ENCODE measurements around the gene PKP2. TPM values are rescaled to one million over a fixed set of nuclear protein-coding genes. Genes with fewer than 3 reads are reported as not detected.

PKP2 gene
- total and polyA plus RNA-seq, 2 donors, result 1.4 to 9.7 TPM

- Histone ChIP-seq H3K4me1 (ENCODE audit: insufficient read depth) (no peaks in the 10 kb centered on the region), H3K4me3 (ENCODE audit: low read depth, low read length) (no peak overlapping the region), H3K27ac (ENCODE audit: low read depth) (no peak overlapping the region), H3K36me3 (ENCODE audit: insufficient read depth) (no peaks in the 10 kb centered on the region)
- DNase-seq (ENCODE audit: extremely low spot score), result no peak
- WGBS, result 58% methylated on average over 5 of the region's 5 CpGs
Observed at GRCh38 chr12:32801269-32801980, 95.2 kb downstream of the PKP2 start.

- Histone ChIP-seq H3K36me3 (ENCODE audit: insufficient read depth) (no peaks in the 10 kb centered on the region), H3K4me1 (ENCODE audit: insufficient read depth) (peaks cover 2% of the 10 kb centered on the region), H3K27ac (ENCODE audit: low read depth) (no peak overlapping the region), H3K4me3 (ENCODE audit: low read depth, low read length) (no peak overlapping the region)
- WGBS, result 62% methylated on average over 4 of the region's 4 CpGs
- no peak for DNase-seq (ENCODE audit: extremely low spot score)
Observed at GRCh38 chr12:32794281-32794680, 102.3 kb downstream of the PKP2 start.

- Histone ChIP-seq H3K27ac (ENCODE audit: low read depth) (no peak overlapping the region), H3K36me3 (ENCODE audit: insufficient read depth) (no peaks in the 10 kb centered on the region), H3K4me1 (ENCODE audit: insufficient read depth) (no peaks in the 10 kb centered on the region), H3K4me3 (ENCODE audit: low read depth, low read length) (no peak overlapping the region)
- 20% methylated on average over 2 of the region's 2 CpGs for WGBS
- DNase-seq (ENCODE audit: extremely low spot score), result no peak
Observed at GRCh38 chr12:32789916-32790315, 106.7 kb downstream of the PKP2 start.

GRCh38 chr12:32789446-32789845 lies 107.1 kb downstream of the PKP2 start:
- DNase-seq (ENCODE audit: extremely low spot score), result no peak
- Histone ChIP-seq H3K36me3 (ENCODE audit: insufficient read depth) (no peaks in the 10 kb centered on the region), H3K4me3 (ENCODE audit: low read depth, low read length) (no peak overlapping the region), H3K4me1 (ENCODE audit: insufficient read depth) (no peaks in the 10 kb centered on the region), H3K27ac (ENCODE audit: low read depth) (no peak overlapping the region)

GRCh38 chr12:32788405-32788804 lies 108.2 kb downstream of the PKP2 start:
- Histone ChIP-seq H3K36me3 (ENCODE audit: insufficient read depth) (no peaks in the 10 kb centered on the region), H3K4me3 (ENCODE audit: low read depth, low read length) (no peak overlapping the region), H3K4me1 (ENCODE audit: insufficient read depth) (no peaks in the 10 kb centered on the region), H3K27ac (ENCODE audit: low read depth) (no peak overlapping the region)
- DNase-seq (ENCODE audit: extremely low spot score), result no peak
- WGBS, result 73% methylated on average over 4 of the region's 4 CpGs

GRCh38 chr12:32785557-32785956 lies 111.0 kb downstream of the PKP2 start:
- Histone ChIP-seq H3K36me3 (ENCODE audit: insufficient read depth) (no peaks in the 10 kb centered on the region), H3K4me3 (ENCODE audit: low read depth, low read length) (no peak overlapping the region), H3K27ac (ENCODE audit: low read depth) (no peak overlapping the region), H3K4me1 (ENCODE audit: insufficient read depth) (no peaks in the 10 kb centered on the region)
- DNase-seq (ENCODE audit: extremely low spot score), result no peak
- 87% methylated on average over 5 of the region's 5 CpGs for WGBS

- Histone ChIP-seq H3K36me3 (ENCODE audit: insufficient read depth) (no peaks in the 10 kb centered on the region), H3K4me1 (ENCODE audit: insufficient read depth) (no peaks in the 10 kb centered on the region), H3K27ac (ENCODE audit: low read depth) (no peak overlapping the region), H3K4me3 (ENCODE audit: low read depth, low read length) (no peak overlapping the region)
- DNase-seq (ENCODE audit: extremely low spot score), result no peak
- 28% methylated on average over 3 of the region's 3 CpGs for WGBS
Observed at GRCh38 chr12:32783029-32783428, 113.5 kb downstream of the PKP2 start.

- WGBS, result 35% methylated on average over 1 of the region's 1 CpG
- no peaks in the 10 kb centered on the region for H3K36me3 ChIP-seq (ENCODE audit: insufficient read depth)
- DNase-seq (ENCODE audit: extremely low spot score), result no peak
- no peak overlapping the region for H3K4me3 ChIP-seq (ENCODE audit: low read depth, low read length)
- no peak overlapping the region for H3K27ac ChIP-seq (ENCODE audit: low read depth)
- H3K4me1 ChIP-seq (ENCODE audit: insufficient read depth), result no peaks in the 10 kb centered on the region
Observed at GRCh38 chr12:32780071-32780470, 116.5 kb downstream of the PKP2 start.

DNA sequence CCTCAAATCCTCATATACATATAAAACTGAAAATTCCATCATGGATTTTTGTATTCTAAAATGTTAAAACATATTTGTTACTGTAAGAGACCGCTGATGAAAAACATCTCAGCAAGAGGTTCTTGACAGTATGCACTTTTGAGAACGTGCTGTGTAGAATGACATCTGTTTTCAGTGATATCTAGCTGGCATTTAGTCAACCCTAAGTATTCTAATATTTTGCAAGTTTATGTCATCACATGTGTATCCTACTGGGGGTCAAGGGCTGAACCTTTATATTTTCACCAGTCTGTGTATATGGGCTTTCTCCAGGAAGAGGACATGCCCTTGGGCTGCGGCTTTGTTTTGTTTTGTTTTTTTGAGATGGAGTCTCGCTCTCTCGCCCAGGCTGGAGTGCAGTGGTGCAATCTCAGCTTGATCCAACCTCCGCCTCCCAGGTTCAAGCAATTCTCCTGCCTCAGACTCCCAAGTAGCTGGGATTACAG lies 118.8 kb downstream of the PKP2 start:
- Histone ChIP-seq H3K27ac (ENCODE audit: low read depth) (no peak overlapping the region), H3K4me1 (ENCODE audit: insufficient read depth) (no peaks in the 10 kb centered on the region), H3K36me3 (ENCODE audit: insufficient read depth) (no peaks in the 10 kb centered on the region), H3K4me3 (ENCODE audit: low read depth, low read length) (no peak overlapping the region)
- WGBS, result 67% methylated on average over 6 of the region's 6 CpGs
- DNase-seq (ENCODE audit: extremely low spot score), result no peak

- no peak for DNase-seq (ENCODE audit: extremely low spot score)
- H3K4me1 ChIP-seq (ENCODE audit: insufficient read depth), result no peaks in the 10 kb centered on the region
- WGBS, result 61% methylated on average over 5 of the region's 5 CpGs
- H3K36me3 ChIP-seq (ENCODE audit: insufficient read depth), result no peaks in the 10 kb centered on the region
- no peak overlapping the region for H3K4me3 ChIP-seq (ENCODE audit: low read depth, low read length)
- H3K27ac ChIP-seq (ENCODE audit: low read depth), result no peak overlapping the region
Observed at GRCh38 chr12:32777159-32777558, 119.4 kb downstream of the PKP2 start.

DNA sequence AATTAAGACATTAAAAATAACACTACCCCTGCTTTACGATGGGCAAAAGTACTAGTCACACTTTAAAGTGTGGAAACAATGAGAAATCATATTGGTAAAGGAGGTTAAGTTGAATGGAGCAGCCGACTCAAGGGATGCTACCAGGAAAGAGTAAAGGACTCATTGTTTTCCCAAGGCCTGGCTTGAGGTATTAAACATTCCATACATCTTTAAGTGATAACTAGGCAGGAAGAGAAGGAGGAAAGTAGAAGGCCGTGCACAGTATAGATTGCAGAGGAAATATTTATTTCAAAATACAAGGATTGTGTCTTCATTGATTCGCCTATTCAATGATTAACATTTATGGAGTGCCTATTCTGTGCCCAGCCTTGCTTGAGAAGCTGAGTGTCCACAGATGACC lies 120.3 kb downstream of the PKP2 start:
- no peak overlapping the region for H3K4me3 ChIP-seq (ENCODE audit: low read depth, low read length)

GRCh38 chr12:32773691-32774090 lies 122.9 kb downstream of the PKP2 start:
- H3K4me1 ChIP-seq (ENCODE audit: insufficient read depth), result no peaks in the 10 kb centered on the region
- DNase-seq (ENCODE audit: extremely low spot score), result no peak
- no peaks in the 10 kb centered on the region for H3K36me3 ChIP-seq (ENCODE audit: insufficient read depth)
- 27% methylated on average over 6 of the region's 6 CpGs for WGBS
- H3K4me3 ChIP-seq (ENCODE audit: low read depth, low read length), result no peak overlapping the region
- no peak overlapping the region for H3K27ac ChIP-seq (ENCODE audit: low read depth)

More for the DNA sequence above, 120.3 kb downstream of the PKP2 start:
- Histone ChIP-seq H3K36me3 (ENCODE audit: insufficient read depth) (no peaks in the 10 kb centered on the region), H3K4me1 (ENCODE audit: insufficient read depth) (no peaks in the 10 kb centered on the region), H3K27ac (ENCODE audit: low read depth) (no peak overlapping the region)
- 81% methylated on average over 4 of the region's 4 CpGs for WGBS
- no peak for DNase-seq (ENCODE audit: extremely low spot score)

DNA sequence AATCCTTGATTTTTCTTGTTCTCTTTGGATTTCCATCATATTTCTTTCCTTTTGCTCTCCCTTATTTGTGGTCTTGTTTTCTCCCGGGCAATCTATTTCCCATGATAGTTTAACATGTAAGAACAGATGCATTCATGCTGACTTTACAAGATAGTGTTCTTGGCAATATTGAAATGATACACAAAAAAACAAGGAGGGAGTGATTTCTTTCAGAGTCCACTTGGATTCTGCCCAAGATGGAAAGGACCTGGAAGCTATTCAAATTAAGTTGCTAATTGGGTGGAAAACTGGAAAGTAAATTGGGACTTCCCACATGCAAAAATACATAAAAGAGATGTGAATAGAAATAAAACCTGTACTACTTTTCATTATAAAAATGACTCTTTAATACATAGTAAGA lies 126.4 kb downstream of the PKP2 start:
- Histone ChIP-seq H3K4me3 (ENCODE audit: low read depth, low read length) (no peak overlapping the region), H3K4me1 (ENCODE audit: insufficient read depth) (no peaks in the 10 kb centered on the region), H3K27ac (ENCODE audit: low read depth) (no peak overlapping the region), H3K36me3 (ENCODE audit: insufficient read depth) (no peaks in the 10 kb centered on the region)
- WGBS, result 37% methylated on average over 1 of the region's 1 CpG
- no peak for DNase-seq (ENCODE audit: extremely low spot score)

GRCh38 chr12:32768518-32768917 lies 128.1 kb downstream of the PKP2 start:
- Histone ChIP-seq H3K4me3 (ENCODE audit: low read depth, low read length) (no peak overlapping the region), H3K4me1 (ENCODE audit: insufficient read depth) (no peaks in the 10 kb centered on the region), H3K27ac (ENCODE audit: low read depth) (no peak overlapping the region), H3K36me3 (ENCODE audit: insufficient read depth) (no peaks in the 10 kb centered on the region)
- no peak for DNase-seq (ENCODE audit: extremely low spot score)
- WGBS, result 72% methylated on average over 4 of the region's 4 CpGs

GRCh38 chr12:32765906-32766305 lies 130.7 kb downstream of the PKP2 start:
- Histone ChIP-seq H3K4me1 (ENCODE audit: insufficient read depth) (no peaks in the 10 kb centered on the region), H3K4me3 (ENCODE audit: low read depth, low read length) (no peak overlapping the region), H3K36me3 (ENCODE audit: insufficient read depth) (no peaks in the 10 kb centered on the region), H3K27ac (ENCODE audit: low read depth) (no peak overlapping the region)
- 67% methylated on average over 4 of the region's 4 CpGs for WGBS
- DNase-seq (ENCODE audit: extremely low spot score), result no peak

Data from urinary bladder (tissue), 4 donors.